Astrocyte (in vitro differentiated cells and primary cell): ENCODE data around the gene PCNT.

Experiments used
- CTCF ChIP-seq: IDR thresholded peaks from 2 replicates; pipeline ENCODE4 v1.5.1; 2011; ENCODE audit warnings: low read depth, mild to moderate bottlenecking, inconsistent platforms, low read length, moderate library complexity; ENCODE audit not compliant: insufficient read depth
- EZH2 ChIP-seq: IDR thresholded peaks from 2 replicates; pipeline ENCODE4 v1.6.1; 2012; ENCODE audit warnings: mild to moderate bottlenecking, low read length, inconsistent platforms; ENCODE audit not compliant: insufficient read depth

GRCh38 chr21:46437096-46437498, 113.1 kb downstream of the PCNT start:
- TF ChIP-seq CTCF (no peak), EZH2 (no peak)
